ENCODE results near the gene RSPRY1. TPM values are rescaled to one million over a fixed set of nuclear protein-coding genes. Genes with fewer than 3 reads are reported as not detected.
A peak's percentile ranks its signal among the peaks of the same experiment; 100 is the strongest.

Gene RSPRY1
- total and polyA plus RNA-seq, 5 donors from 2014 or later = 25.7 to 46.4 (median 31.7) TPM

GRCh38 chr16:57224651-57225335 lies 38.7 kb downstream of the RSPRY1 start:
- H3K4me3 Mint-ChIP-seq = no peak overlapping the region
- Histone ChIP-seq H3K9me3 (ENCODE audit: control insufficient read depth in 2 of 2, low read length in 2 of 2) (no peaks in the 10 kb centered on the region), H3K4me1 (ENCODE audit: control insufficient read depth, insufficient read depth, low read length, poor library complexity, severe bottlenecking) (no peaks in the 10 kb centered on the region), H3K36me3 (ENCODE audit: control insufficient read depth, insufficient read depth, low read length) (peaks cover 82% of the 10 kb centered on the region), H3K4me3 (ENCODE audit: low read depth, low read length) (no peak overlapping the region), H3K27me3 (ENCODE audit: control insufficient read depth, insufficient read depth, low read length) (no peaks in the 10 kb centered on the region), H3K27ac (ENCODE audit: insufficient read depth, low read length, poor library complexity, severe bottlenecking) (no peak overlapping the region)
- peaks cover 42% of the 10 kb centered on the region for H3K36me3 Mint-ChIP-seq
- H3K4me1 Mint-ChIP-seq = no peaks in the 10 kb centered on the region
- DNase-seq (no peak), ATAC-seq (ENCODE audit: low read depth in 2 of 2) (no peak)
- no peak overlapping the region for H3K27ac Mint-ChIP-seq
- H3K9me3 Mint-ChIP-seq = no peaks in the 10 kb centered on the region
- no peaks in the 10 kb centered on the region for H3K27me3 Mint-ChIP-seq

GRCh38 chr16:57225978-57226377 lies 39.8 kb downstream of the RSPRY1 start:
- no peak overlapping the region for H3K27ac Mint-ChIP-seq
- H3K36me3 Mint-ChIP-seq = peaks cover 39% of the 10 kb centered on the region
- H3K36me3 ChIP-seq (ENCODE audit: control insufficient read depth, insufficient read depth, low read length) = peaks cover 83% of the 10 kb centered on the region
- H3K4me3 ChIP-seq (ENCODE audit: low read depth, low read length) = no peak overlapping the region
- H3K4me3 Mint-ChIP-seq = no peak overlapping the region
- H3K4me1 ChIP-seq (ENCODE audit: control insufficient read depth, insufficient read depth, low read length, poor library complexity, severe bottlenecking) = no peaks in the 10 kb centered on the region
- ATAC-seq (ENCODE audit: low read depth in 2 of 2) (no peak), DNase-seq (no peak)
- H3K27me3 ChIP-seq (ENCODE audit: control insufficient read depth, insufficient read depth, low read length) = no peaks in the 10 kb centered on the region
- no peaks in the 10 kb centered on the region for H3K9me3 Mint-ChIP-seq
- no peaks in the 10 kb centered on the region for H3K9me3 ChIP-seq (ENCODE audit: control insufficient read depth in 2 of 2, low read length in 2 of 2)
- no peaks in the 10 kb centered on the region for H3K4me1 Mint-ChIP-seq
- no peak overlapping the region for H3K27ac ChIP-seq (ENCODE audit: insufficient read depth, low read length, poor library complexity, severe bottlenecking)
- no peaks in the 10 kb centered on the region for H3K27me3 Mint-ChIP-seq

GRCh38 chr16:57226701-57227621 lies 40.8 kb downstream of the RSPRY1 start:
- ATAC-seq (ENCODE audit: low read depth in 2 of 2) (no peak), DNase-seq (no peak)
- Histone ChIP-seq H3K27ac (ENCODE audit: insufficient read depth, low read length, poor library complexity, severe bottlenecking) (no peak overlapping the region), H3K36me3 (ENCODE audit: control insufficient read depth, insufficient read depth, low read length) (peaks cover 83% of the 10 kb centered on the region), H3K4me1 (ENCODE audit: control insufficient read depth, insufficient read depth, low read length, poor library complexity, severe bottlenecking) (no peaks in the 10 kb centered on the region), H3K9me3 (ENCODE audit: control insufficient read depth in 2 of 2, low read length in 2 of 2) (no peaks in the 10 kb centered on the region), H3K4me3 (ENCODE audit: low read depth, low read length) (no peak overlapping the region), H3K27me3 (ENCODE audit: control insufficient read depth, insufficient read depth, low read length) (no peaks in the 10 kb centered on the region)
- Mint-ChIP-seq H3K4me1 (no peaks in the 10 kb centered on the region), H3K27ac (peak overlapping the region in 1 of 3 donors; percentile 15), H3K9me3 (no peaks in the 10 kb centered on the region), H3K4me3 (no peak overlapping the region), H3K36me3 (peaks cover 39% of the 10 kb centered on the region), H3K27me3 (no peaks in the 10 kb centered on the region)

- no peaks in the 10 kb centered on the region for H3K9me3 Mint-ChIP-seq
- peaks cover 0 to 2% (median 0%) of the 10 kb centered on the region in 4 donors for H3K4me1 Mint-ChIP-seq
- H3K27me3 ChIP-seq (ENCODE audit: control insufficient read depth, insufficient read depth, low read length) = no peaks in the 10 kb centered on the region
- H3K9me3 ChIP-seq (ENCODE audit: control insufficient read depth in 2 of 2, low read length in 2 of 2) = no peaks in the 10 kb centered on the region
- DNase-seq (no peak), ATAC-seq (ENCODE audit: low read depth in 2 of 2) (no peak)
- no peak overlapping the region for H3K4me3 ChIP-seq (ENCODE audit: low read depth, low read length)
- H3K27ac Mint-ChIP-seq = no peak overlapping the region
- no peak overlapping the region for H3K27ac ChIP-seq (ENCODE audit: insufficient read depth, low read length, poor library complexity, severe bottlenecking)
- no peak overlapping the region for H3K4me3 Mint-ChIP-seq
- H3K27me3 Mint-ChIP-seq = no peaks in the 10 kb centered on the region
- peaks cover 34% of the 10 kb centered on the region for H3K36me3 Mint-ChIP-seq
- H3K36me3 ChIP-seq (ENCODE audit: control insufficient read depth, insufficient read depth, low read length) = peaks cover 85% of the 10 kb centered on the region
- no peaks in the 10 kb centered on the region for H3K4me1 ChIP-seq (ENCODE audit: control insufficient read depth, insufficient read depth, low read length, poor library complexity, severe bottlenecking)
Observed at GRCh38 chr16:57229079-57229478, 43.0 kb downstream of the RSPRY1 start.

DNA sequence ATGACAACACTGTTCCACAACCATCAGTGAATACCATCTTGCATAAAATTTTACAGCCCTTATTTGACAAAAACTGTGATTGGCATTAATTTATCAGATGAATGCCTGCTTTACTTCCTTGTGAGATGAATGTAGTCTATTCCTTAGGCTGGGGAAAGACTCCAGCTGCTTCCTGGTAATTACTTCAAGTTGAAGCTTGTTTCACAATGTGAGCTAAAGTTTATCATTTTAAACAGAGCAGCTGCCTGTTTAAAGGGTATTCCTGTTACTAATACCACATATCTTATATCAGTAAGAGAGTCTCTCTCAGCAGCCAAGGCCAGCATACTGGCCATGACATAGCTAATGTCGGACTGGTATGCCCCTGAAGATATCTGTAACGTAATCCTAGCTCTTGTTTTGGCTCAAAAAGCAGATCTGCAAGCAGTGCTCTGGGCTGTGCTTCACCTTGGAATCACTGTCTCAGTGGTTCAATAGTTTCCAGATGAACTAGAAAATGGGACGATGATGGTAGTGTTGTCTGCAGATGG lies 45.8 kb downstream of the RSPRY1 start:
- no peaks in the 10 kb centered on the region for H3K9me3 Mint-ChIP-seq
- no peak overlapping the region for H3K4me3 Mint-ChIP-seq
- Histone ChIP-seq H3K27ac (ENCODE audit: insufficient read depth, low read length, poor library complexity, severe bottlenecking) (no peak overlapping the region), H3K27me3 (ENCODE audit: control insufficient read depth, insufficient read depth, low read length) (no peaks in the 10 kb centered on the region), H3K9me3 (ENCODE audit: control insufficient read depth in 2 of 2, low read length in 2 of 2) (no peaks in the 10 kb centered on the region), H3K4me3 (ENCODE audit: low read depth, low read length) (no peak overlapping the region), H3K36me3 (ENCODE audit: control insufficient read depth, insufficient read depth, low read length) (peaks cover 84% of the 10 kb centered on the region), H3K4me1 (ENCODE audit: control insufficient read depth, insufficient read depth, low read length, poor library complexity, severe bottlenecking) (no peaks in the 10 kb centered on the region)
- H3K4me1 Mint-ChIP-seq = peaks cover 0 to 9% (median 0%) of the 10 kb centered on the region in 4 donors
- no peak overlapping the region for H3K27ac Mint-ChIP-seq
- no peaks in the 10 kb centered on the region for H3K27me3 Mint-ChIP-seq
- H3K36me3 Mint-ChIP-seq = peaks cover 47% of the 10 kb centered on the region
- DNase-seq = no peak
- ATAC-seq (ENCODE audit: low read depth in 2 of 2) = no peak

GRCh38 chr16:57233944-57234706 lies 48.0 kb downstream of the RSPRY1 start:
- Mint-ChIP-seq H3K27ac (peak overlapping the region in 1 of 3 donors; percentile 18), H3K36me3 (peaks cover 43% of the 10 kb centered on the region), H3K9me3 (no peaks in the 10 kb centered on the region), H3K4me3 (no peak overlapping the region), H3K4me1 (peaks cover 0 to 9% (median 0%) of the 10 kb centered on the region in 4 donors), H3K27me3 (no peaks in the 10 kb centered on the region)
- no peak for ATAC-seq (ENCODE audit: low read depth in 2 of 2)
- no peak for DNase-seq
- H3K27ac ChIP-seq (ENCODE audit: insufficient read depth, low read length, poor library complexity, severe bottlenecking) = no peak overlapping the region
- H3K27me3 ChIP-seq (ENCODE audit: control insufficient read depth, insufficient read depth, low read length) = no peaks in the 10 kb centered on the region
- H3K9me3 ChIP-seq (ENCODE audit: control insufficient read depth in 2 of 2, low read length in 2 of 2) = no peaks in the 10 kb centered on the region
- H3K4me1 ChIP-seq (ENCODE audit: control insufficient read depth, insufficient read depth, low read length, poor library complexity, severe bottlenecking) = no peaks in the 10 kb centered on the region
- H3K36me3 ChIP-seq (ENCODE audit: control insufficient read depth, insufficient read depth, low read length) = peaks cover 78% of the 10 kb centered on the region
- no peak overlapping the region for H3K4me3 ChIP-seq (ENCODE audit: low read depth, low read length)

GRCh38 chr16:57234707-57235092 lies 48.6 kb downstream of the RSPRY1 start:
- DNase-seq (no peak), ATAC-seq (ENCODE audit: low read depth in 2 of 2) (no peak)
- Histone ChIP-seq H3K9me3 (ENCODE audit: control insufficient read depth in 2 of 2, low read length in 2 of 2) (no peaks in the 10 kb centered on the region), H3K27ac (ENCODE audit: insufficient read depth, low read length, poor library complexity, severe bottlenecking) (no peak overlapping the region), H3K4me1 (ENCODE audit: control insufficient read depth, insufficient read depth, low read length, poor library complexity, severe bottlenecking) (no peaks in the 10 kb centered on the region), H3K4me3 (ENCODE audit: low read depth, low read length) (no peak overlapping the region), H3K36me3 (ENCODE audit: control insufficient read depth, insufficient read depth, low read length) (peaks cover 80% of the 10 kb centered on the region), H3K27me3 (ENCODE audit: control insufficient read depth, insufficient read depth, low read length) (no peaks in the 10 kb centered on the region)
- H3K27ac Mint-ChIP-seq = peak overlapping the region in 1 of 3 donors; percentile 18
- H3K4me3 Mint-ChIP-seq = no peak overlapping the region
- H3K4me1 Mint-ChIP-seq = peaks cover 0 to 9% (median 0%) of the 10 kb centered on the region in 4 donors
- H3K36me3 Mint-ChIP-seq = peaks cover 45% of the 10 kb centered on the region
- no peaks in the 10 kb centered on the region for H3K27me3 Mint-ChIP-seq
- no peaks in the 10 kb centered on the region for H3K9me3 Mint-ChIP-seq

All from CD4-positive, CD25-positive, alpha-beta regulatory T cell (primary cell).